KMS-11 (cell line): Measurements from ENCODE around the gene PCBD2.

ENCODE experiments used
- H2AFZ ChIP-seq: fragments of 200-600 bp; sonication (generic); 2 replicates; pipeline ENCODE4 v1.6.1; 2016; ENCODE audit warnings: antibody characterized with exemption, mixed run types, low read depth
- H3K27ac ChIP-seq: fragments of 200-600 bp; sonication (generic); 2 replicates; pipeline ENCODE4 v1.6.1; 2016; ENCODE audit warnings: mild to moderate bottlenecking, mixed run types
- H3K27me3 ChIP-seq: fragments of 200-600 bp; sonication (generic); 2 replicates; pipeline ENCODE4 v1.6.1; 2017; ENCODE audit warnings: mild to moderate bottlenecking, low read depth, mixed run types, moderate library complexity; ENCODE audit not compliant: insufficient read depth
- H3K36me3 ChIP-seq: fragments of 200-600 bp; sonication (generic); 2 replicates; pipeline ENCODE4 v1.6.1; 2017; ENCODE audit warnings: mild to moderate bottlenecking, mixed run types; ENCODE audit not compliant: insufficient read depth
- H3K4me1 ChIP-seq: fragments of 200-600 bp; sonication (generic); 2 replicates; pipeline ENCODE4 v1.6.1; 2016; ENCODE audit warnings: mild to moderate bottlenecking, low read depth, mixed run types; ENCODE audit not compliant: poor library complexity, severe bottlenecking
- H3K4me2 ChIP-seq: fragments of 200-600 bp; sonication (generic); 2 replicates; pipeline ENCODE4 v1.7.0; 2016; ENCODE audit warnings: mild to moderate bottlenecking, mixed run types
- H3K4me3 ChIP-seq: fragments of 200-600 bp; sonication (generic); IDR thresholded peaks from 2 replicates; pipeline ENCODE4 v1.6.1; 2017; ENCODE audit warnings: low read depth, low read length, mixed read lengths; ENCODE audit not compliant: insufficient read depth
- H3K79me2 ChIP-seq: fragments of 200-600 bp; sonication (generic); 2 replicates; pipeline ENCODE4 v1.6.1; 2016; ENCODE audit warnings: low read depth, mixed run types; ENCODE audit not compliant: insufficient read depth
- H3K9ac ChIP-seq: fragments of 200-600 bp; sonication (generic); 2 replicates; pipeline ENCODE4 v1.6.1; 2016; ENCODE audit warnings: mild to moderate bottlenecking, mixed run types
- H4K20me1 ChIP-seq: fragments of 200-600 bp; sonication (generic); 2 replicates; pipeline ENCODE4 v1.6.1; 2016; ENCODE audit warnings: mild to moderate bottlenecking, mixed run types; ENCODE audit not compliant: insufficient read depth
- TF ChIP-seq, protein P1 (sequence below): fragments of 200-600 bp; sonication (generic); conservative IDR thresholded peaks from 2 replicates; pipeline ENCODE4 v1.6.1; 2017; ENCODE audit warnings: low read depth, mild to moderate bottlenecking, antibody characterized with exemption, low read length, moderate library complexity, mixed read lengths

PCBD2 gene

DNA sequence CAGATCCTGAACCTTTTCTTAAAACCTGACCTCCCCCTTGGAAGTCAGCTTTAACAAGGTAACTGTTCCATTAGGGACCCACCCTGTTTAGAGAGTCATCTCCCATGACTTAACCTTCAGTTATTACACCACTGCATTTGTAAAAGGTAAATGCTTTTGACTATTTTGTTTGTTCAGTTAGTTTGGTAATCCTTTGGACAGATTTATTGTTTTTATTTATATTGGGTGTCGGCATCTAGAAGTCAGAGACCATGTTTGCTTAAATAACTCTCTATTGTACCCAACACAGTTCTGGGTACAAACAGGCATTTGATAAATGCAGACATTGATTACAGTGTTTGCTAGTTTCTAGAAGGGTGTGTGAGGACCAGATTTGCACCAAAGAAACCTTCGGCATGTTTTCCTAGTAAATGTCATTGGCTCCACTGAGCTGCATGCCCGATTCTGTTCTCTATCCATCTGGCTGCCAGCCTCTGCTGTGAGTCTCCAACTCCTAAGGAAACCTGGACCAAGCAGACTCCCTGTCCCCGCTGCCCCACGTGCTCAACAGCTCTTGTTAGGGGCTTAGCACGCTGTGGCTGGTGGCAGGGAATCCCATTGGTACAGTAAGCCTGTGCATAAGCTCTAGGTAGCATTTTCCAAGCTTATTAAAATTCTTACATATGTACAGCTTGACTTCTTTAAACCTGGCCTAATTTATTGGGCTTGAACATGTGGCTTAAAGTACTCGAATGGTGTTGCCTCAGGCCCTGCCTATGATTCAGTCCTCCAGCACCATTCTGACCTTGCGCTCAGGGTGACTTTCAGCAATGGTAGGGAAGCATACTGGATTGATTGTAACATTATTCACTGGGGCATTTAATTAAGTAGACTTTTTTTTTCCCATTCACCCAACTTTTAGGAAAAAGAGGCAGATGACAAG, 6.6 kb downstream of the PCBD2 start:
- Histone ChIP-seq H4K20me1 (no peaks in the 10 kb centered on the region), H3K79me2 (no peaks in the 10 kb centered on the region; the same call in 1 of the 2 replicates), H3K4me2 (no peak overlapping the region), H3K4me1 (peaks cover 11% of the 10 kb centered on the region), H2AFZ (no peak overlapping the region), H3K27ac (no peak overlapping the region), H3K9ac (no peak overlapping the region), H3K4me3 (no peak overlapping the region), H3K36me3 (no peaks in the 10 kb centered on the region), H3K27me3 (no peaks in the 10 kb centered on the region)
- TF ChIP-seq, protein P1, sequence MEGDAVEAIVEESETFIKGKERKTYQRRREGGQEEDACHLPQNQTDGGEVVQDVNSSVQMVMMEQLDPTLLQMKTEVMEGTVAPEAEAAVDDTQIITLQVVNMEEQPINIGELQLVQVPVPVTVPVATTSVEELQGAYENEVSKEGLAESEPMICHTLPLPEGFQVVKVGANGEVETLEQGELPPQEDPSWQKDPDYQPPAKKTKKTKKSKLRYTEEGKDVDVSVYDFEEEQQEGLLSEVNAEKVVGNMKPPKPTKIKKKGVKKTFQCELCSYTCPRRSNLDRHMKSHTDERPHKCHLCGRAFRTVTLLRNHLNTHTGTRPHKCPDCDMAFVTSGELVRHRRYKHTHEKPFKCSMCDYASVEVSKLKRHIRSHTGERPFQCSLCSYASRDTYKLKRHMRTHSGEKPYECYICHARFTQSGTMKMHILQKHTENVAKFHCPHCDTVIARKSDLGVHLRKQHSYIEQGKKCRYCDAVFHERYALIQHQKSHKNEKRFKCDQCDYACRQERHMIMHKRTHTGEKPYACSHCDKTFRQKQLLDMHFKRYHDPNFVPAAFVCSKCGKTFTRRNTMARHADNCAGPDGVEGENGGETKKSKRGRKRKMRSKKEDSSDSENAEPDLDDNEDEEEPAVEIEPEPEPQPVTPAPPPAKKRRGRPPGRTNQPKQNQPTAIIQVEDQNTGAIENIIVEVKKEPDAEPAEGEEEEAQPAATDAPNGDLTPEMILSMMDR, result no peak

DNA sequence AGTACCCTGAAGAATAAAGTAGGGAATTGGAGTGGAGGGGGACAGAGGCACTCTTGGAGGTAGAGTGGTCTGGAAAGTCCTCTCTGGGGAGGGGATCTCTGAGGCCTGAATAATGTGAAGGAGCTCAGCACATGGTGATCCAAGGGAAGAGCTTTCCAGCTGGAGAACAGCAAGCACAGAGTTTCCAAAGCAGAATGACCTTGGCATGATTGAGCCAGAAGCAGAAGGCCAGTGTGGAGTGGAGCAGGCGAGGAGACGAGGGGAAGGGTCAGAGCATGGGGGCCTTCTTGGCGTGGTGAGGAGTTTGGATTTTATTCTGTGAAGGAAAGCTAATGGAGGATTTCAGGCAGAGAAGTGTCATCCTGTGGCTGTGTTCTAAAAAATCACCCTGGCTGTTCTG, 8.3 kb downstream of the PCBD2 start:
- TF ChIP-seq, protein P1, result no peak
- H3K36me3 ChIP-seq, result no peaks in the 10 kb centered on the region
- H2AFZ ChIP-seq, result no peak overlapping the region

DNA sequence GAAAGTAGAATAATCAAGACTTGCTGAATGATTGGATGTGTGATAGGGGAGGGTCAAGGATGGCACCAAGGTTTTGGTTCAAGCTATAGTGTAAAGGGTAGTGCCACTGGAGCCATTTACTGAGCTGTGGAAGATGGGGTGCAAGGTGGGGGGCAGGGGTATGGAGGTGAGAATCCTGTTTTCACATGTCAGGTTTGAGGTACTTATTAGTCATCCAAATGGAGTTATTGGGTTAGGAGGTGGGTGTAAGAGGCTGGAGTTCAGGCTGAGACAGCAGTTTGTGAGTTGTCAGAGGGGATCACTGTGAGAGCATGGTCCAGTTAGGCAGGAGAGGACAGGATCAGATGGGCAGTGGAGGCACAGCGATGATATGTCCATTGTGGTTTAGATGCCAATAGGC, 8.9 kb downstream of the PCBD2 start:
- TF ChIP-seq, protein P1, result no peak
- Histone ChIP-seq H3K27ac (no peak overlapping the region), H3K9ac (no peak overlapping the region), H4K20me1 (no peaks in the 10 kb centered on the region), H3K79me2 (no peaks in the 10 kb centered on the region), H3K36me3 (no peaks in the 10 kb centered on the region), H3K27me3 (no peaks in the 10 kb centered on the region), H2AFZ (no peak overlapping the region), H3K4me1 (no peaks in the 10 kb centered on the region), H3K4me2 (no peak overlapping the region), H3K4me3 (no peak overlapping the region)

More for the DNA sequence above, 8.3 kb downstream of the PCBD2 start:
- H3K4me1 ChIP-seq, result peaks cover 5% of the 10 kb centered on the region
- no peaks in the 10 kb centered on the region for H4K20me1 ChIP-seq
- H3K27ac ChIP-seq, result no peak overlapping the region
- H3K4me3 ChIP-seq, result no peak overlapping the region
- H3K4me2 ChIP-seq, result no peak overlapping the region
- H3K79me2 ChIP-seq, result no peaks in the 10 kb centered on the region
- no peak overlapping the region for H3K9ac ChIP-seq
- H3K27me3 ChIP-seq, result no peaks in the 10 kb centered on the region

DNA sequence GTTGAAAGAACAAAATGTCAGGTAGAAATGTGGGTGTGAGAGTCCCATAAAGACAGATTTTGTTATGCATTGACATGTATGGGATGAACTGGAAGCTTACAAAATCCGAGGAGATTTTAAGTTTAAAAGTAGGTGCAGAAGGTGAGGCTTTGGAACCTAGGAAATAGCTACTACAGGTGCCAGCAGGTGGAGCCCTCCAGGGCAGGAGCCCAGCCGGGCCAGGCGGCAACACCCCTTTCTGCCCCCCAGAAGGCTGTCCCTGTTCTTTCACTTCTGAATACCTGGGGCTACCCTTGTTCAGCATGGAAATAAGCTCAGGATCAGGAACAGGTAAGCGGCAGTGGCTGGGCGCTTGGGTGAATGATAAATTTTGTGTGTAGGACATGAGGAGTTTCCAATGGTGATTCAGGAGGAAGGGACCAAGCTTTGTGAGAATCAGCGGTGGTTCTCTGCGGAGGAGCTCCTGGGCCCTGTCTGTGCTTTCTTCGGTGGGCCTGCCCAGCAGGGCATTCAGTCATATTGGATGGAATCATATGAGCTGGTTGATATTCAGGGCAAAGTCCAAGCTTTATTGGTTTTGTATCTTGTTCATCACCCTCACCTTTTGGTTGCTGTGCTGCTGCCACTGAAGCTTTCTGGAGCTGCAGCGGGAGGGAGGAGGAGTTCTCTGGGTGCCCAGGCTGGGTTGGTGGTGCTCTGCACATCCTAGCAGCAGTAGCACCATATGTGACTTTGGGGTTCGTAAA, 12.3 kb downstream of the PCBD2 start:
- no peak overlapping the region for H3K4me3 ChIP-seq
- H3K4me1 ChIP-seq, result no peaks in the 10 kb centered on the region
- no peaks in the 10 kb centered on the region for H3K79me2 ChIP-seq
- H3K4me2 ChIP-seq, result no peak overlapping the region
- H3K27me3 ChIP-seq, result no peaks in the 10 kb centered on the region
- no peaks in the 10 kb centered on the region for H3K36me3 ChIP-seq
- H4K20me1 ChIP-seq, result no peaks in the 10 kb centered on the region
- TF ChIP-seq, protein P1, result peak; percentile 46
- H2AFZ ChIP-seq, result no peak overlapping the region
- no peak overlapping the region for H3K27ac ChIP-seq
- no peak overlapping the region for H3K9ac ChIP-seq
